ENCODE results near the gene PSME4. TPM values are rescaled to one million over a fixed set of nuclear protein-coding genes. Genes with fewer than 3 reads are reported as not detected.
A peak's percentile ranks its signal among the peaks of the same experiment; 100 is the strongest.

PSME4 gene, protein sequence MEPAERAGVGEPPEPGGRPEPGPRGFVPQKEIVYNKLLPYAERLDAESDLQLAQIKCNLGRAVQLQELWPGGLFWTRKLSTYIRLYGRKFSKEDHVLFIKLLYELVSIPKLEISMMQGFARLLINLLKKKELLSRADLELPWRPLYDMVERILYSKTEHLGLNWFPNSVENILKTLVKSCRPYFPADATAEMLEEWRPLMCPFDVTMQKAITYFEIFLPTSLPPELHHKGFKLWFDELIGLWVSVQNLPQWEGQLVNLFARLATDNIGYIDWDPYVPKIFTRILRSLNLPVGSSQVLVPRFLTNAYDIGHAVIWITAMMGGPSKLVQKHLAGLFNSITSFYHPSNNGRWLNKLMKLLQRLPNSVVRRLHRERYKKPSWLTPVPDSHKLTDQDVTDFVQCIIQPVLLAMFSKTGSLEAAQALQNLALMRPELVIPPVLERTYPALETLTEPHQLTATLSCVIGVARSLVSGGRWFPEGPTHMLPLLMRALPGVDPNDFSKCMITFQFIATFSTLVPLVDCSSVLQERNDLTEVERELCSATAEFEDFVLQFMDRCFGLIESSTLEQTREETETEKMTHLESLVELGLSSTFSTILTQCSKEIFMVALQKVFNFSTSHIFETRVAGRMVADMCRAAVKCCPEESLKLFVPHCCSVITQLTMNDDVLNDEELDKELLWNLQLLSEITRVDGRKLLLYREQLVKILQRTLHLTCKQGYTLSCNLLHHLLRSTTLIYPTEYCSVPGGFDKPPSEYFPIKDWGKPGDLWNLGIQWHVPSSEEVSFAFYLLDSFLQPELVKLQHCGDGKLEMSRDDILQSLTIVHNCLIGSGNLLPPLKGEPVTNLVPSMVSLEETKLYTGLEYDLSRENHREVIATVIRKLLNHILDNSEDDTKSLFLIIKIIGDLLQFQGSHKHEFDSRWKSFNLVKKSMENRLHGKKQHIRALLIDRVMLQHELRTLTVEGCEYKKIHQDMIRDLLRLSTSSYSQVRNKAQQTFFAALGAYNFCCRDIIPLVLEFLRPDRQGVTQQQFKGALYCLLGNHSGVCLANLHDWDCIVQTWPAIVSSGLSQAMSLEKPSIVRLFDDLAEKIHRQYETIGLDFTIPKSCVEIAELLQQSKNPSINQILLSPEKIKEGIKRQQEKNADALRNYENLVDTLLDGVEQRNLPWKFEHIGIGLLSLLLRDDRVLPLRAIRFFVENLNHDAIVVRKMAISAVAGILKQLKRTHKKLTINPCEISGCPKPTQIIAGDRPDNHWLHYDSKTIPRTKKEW (N-terminal part only)
- total RNA-seq: 52.1 TPM

DNA sequence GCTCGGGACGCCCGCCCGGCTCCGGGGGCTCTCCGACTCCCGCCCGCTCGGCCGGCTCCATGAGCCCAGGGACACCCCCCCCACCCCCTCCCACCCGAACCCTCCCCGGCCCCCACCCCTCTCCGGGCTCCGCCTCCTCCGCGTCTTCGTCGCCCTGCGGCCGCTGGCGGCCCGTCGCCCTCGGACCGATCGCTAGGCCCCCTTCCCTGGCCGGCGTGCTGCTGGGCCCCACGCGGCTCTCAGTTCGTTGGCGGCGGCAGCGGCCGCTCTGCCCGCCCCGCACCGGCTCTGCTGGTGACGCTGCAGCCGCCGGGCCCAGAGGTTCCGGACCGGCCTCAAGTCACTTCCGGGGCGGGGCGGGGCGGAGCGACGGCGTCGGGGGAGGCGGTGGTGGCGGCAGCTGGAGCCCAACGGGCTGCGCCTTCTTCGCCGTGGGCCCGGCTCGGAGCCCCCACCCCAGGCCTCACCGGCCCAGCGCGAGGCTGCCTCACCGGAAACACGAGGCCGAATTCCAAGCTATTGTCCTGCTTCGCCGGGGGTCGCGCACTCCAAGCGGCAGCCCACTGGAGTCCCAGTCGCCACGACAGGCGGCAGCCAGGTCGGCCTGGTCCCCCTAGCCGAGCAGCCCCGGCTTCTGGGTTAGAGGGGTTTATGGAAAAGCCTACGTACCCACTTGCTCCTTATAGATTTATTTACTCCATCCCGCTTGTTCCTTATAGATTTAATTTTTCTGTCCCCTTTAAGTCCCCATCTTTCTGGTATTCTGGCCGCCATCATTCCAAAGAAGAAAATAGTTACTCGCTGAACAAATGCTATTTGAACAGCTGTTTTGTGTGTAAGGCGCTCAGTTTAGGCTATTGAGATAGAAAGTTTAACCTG, at the start of gene PSME4:
Gene PSME4 (minus strand): TSS at position 270 of the 879 bp plus-strand sequence. CDS start 209 bp downstream, at position 61.
- peak; percentile 97 for DNase-seq

DNA sequence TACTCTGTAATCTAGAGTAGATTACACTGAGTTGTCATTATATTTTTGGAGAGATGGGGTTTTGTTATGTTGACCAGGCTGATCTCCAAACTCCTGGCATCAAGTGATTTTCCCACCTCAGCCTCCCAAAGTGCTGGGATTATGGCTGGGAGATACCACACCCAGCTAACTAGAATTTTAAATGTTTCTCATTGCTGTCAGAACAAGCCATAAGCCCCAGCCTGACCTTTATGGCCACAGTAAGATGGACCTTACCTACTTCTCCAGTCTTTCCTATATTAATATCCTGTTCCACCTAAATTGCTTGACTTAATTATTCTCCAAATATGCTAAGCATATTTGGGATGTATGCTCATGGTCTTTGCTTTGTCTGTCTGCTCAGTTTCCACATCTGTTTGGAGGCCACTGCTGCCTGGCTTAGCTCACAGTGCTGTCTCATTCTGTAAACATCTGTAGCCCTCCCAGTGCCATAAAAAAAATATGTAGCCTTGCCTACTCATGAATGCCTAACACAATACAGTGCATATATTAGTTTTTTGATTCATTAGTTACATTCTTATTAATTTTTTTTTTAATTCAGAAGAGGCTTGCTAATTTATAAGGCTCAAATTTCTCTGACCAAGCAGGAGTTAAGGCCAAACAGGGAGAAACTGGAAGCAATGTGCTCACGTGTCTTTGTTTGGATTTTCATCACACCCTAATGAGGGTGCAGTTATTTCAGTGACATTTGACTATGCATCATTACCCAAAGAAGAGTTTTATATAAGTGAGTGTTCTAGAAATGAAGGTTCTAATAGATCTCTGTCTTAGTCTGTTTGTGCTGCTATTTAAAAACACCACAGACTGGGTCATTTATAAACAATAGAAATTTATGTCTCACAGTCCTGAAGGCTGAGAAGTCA, 45.3 kb upstream of the PSME4 start:
- peak; percentile 56 for DNase-seq

DNA sequence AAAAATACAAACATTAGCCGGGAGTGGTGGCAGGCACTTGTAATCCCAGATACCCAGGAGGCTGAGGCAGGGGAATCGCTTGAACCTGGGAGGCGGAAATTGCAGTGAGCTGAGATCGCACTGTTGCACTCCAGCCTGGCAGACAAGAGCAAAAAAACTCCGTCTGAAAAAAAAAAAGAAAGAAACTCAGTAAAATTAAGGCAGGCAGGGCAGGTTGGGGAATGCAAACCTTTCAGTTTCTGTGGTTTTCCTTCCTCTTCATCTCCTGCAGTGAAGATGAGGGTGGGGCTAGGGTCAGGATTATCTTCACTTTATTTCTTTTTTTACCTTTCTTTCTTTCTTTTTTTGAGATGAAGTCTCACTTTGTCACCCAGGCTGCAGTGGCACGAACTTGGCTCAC, 43.2 kb upstream of the PSME4 start:
- no peak for DNase-seq

DNA sequence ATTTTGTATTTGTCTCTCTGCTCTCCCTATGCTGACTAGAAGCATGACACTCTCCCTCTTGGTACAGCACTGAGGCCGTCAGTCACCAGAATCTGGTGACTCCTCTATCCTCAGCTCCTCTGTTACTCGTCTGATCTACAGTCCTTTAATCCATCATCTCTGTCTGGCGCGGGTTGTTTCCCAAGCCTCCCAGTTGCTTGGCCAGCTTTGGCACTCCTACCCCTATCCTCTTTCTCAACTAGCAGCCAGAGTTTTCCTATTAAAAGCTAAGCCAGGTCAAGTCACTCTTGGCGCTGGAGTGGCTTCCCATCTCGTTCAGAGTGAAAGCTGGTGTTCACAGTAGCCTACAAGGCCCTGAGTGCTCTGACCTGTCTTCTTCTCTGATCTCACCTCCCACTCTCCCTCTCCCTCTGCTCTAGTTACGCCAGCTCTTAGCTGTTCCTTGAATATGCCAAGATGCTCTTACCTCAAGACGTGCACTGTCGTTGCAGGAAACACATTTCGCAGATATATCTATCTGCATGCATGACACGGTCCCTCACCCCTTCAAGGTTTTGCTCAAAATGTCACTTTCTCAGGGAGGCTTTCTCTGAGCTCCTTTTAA, 41.8 kb upstream of the PSME4 start:
- DNase-seq: no peak

DNA sequence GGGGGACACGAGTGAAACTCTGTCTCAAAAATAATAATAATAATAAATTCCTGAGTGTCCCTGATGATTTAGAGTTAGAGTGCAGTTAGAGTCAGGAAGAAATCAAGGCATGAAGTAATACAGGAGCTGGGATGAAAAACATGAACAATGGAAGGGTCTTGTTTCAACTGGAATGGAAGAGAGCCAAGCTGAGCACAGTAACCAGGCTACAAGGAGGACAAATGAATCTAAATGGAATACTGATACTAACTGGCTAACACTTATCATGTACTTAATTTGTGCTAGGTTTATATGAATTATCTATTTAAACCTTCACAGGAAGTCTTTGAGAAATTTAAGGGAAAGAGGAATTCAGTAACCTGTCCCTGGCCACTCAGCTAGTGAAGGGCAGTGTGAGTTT, 38.8 kb upstream of the PSME4 start:
- DNase-seq: no peak

DNA sequence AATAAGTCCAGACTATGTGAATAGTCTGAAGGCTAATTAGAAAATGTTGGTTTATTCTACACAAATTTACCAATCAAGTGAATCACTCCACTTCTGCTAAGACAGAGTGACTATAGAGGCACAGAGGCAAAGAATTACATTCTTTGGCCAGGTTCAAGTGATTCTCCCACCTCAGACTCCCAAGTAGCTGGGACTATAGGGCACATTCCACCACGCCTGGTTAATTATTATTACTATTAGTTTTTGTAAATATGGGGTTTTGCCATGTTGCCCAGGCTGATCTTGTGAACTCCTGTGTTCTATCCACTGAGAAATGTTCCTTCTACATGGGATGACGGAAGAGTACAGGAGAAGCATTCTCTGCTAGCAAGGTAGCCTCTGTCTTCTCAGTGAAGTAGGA, 37.6 kb upstream of the PSME4 start:
- no peak for DNase-seq

DNA sequence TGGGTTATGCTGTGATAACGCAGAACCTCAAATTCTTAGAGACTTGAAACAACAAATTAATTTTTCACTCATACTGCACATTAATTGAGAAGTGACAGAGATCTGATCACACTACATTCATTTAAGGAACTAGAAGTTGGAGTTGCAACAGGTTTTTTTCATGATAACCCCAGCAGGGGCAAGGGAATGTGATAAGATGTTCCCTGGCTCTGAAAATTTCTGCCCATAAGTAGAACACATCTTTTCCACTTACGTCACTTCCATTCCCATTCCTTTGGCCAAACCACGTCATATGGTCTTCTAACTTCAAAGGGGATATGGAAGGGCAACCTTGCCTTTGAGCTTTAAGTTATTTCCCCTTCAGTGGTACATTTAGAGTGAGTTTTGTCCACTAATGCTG, 29.7 kb upstream of the PSME4 start:
- DNase-seq: no peak

DNA sequence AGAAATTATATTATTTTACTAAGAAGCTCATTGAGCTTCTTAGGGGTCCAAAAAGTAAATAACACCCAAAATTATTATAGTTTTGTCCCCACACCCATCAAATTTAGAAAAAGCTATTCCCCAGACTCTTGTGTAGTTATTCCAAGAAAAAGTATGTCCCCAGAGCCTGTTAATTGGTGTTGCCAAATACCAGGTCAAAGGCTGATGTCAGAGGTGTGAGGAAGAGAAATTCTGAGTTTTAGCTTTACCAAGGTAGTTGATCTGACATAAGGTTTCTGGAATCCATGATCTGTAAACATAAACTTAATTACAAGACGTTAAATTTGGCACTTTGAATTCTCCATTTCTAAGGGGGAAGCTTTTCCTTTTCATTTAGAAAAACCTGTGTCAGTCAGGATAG, 29.3 kb upstream of the PSME4 start:
- DNase-seq: no peak

DNA sequence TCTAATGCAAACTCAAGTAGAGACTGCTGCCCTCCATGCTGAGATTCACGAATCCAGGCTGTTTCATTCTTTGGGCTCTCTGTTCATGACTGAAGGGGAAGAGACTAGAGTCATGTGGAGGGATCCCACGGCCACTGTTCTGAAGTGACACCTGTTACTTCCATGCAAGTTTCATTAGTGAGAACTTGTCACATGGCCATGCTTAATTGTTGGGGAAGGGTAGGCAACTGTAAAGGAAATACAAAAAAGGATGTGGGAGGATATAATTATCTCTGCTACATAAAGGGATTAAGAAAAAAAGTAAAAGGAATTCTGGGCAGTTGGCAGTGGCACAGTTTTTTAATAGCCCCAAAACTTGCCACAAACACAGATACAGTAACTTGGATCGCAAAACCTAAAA, 28.0 kb upstream of the PSME4 start:
- no peak for DNase-seq

DNA sequence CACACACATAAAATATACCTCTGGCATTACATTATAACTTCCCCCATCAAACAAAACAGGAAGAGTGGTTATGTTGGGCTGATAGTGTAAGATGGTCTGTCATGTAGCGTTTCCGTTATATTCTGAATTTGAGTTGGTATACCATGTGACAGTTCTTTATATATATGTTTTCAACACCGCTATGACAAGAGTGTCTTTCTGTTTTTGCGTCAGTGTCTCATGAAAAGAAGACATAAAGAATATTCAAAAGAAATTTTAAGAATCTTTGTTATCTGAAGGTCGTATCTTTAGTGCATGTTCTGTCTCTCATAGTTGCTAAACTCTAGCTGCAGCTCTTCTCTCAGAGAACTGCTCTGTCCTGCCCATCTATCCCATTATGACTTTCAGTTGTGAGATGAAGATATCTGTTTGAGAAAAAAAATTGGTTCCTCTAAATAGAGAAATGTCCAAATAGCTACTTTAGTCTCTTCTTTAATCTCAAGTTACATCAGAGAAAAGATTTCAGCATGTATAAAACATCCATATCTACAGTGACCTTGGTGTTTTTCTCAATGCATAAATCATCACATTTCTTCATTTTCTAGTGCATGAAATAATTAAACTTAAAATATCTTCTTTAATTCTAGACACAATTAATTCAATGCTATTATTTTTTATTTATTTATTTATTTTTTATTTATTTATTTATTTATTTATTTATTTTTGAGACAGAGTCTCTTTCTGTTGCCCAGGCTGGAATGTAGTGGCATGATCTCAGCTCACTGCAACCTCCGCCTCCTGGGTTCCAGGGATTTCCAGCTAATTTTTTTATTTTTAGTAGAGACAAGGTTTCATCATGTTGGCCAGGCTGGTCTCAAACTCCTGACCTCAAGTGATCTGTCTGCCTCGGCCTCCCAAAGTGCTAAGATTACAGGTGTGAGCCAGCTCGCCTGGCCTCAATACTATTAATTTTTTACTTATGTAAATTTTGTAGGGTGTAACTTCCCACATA, 24.3 kb upstream of the PSME4 start:
- no peak for DNase-seq

DNA sequence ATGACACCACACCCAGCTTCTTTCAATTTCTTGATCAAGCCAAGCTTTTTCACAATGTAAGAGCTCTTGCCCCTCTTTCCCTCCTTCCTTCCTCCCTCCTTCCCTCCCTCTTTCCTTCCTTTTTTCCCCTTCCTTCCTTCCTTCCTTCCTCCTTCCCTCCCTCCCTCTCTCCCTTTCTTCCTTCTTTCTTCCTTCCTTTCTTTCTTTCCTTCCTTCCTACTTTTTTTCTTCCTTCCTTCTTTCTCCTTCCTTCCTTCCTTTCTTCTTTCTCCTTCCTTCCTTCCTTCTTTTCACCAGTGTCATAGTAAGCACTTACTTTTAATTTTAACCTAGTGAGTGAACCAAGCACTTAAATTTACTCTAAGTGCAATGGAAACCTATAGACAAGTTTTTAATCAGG, 21.2 kb upstream of the PSME4 start:
- DNase-seq: no peak

DNA sequence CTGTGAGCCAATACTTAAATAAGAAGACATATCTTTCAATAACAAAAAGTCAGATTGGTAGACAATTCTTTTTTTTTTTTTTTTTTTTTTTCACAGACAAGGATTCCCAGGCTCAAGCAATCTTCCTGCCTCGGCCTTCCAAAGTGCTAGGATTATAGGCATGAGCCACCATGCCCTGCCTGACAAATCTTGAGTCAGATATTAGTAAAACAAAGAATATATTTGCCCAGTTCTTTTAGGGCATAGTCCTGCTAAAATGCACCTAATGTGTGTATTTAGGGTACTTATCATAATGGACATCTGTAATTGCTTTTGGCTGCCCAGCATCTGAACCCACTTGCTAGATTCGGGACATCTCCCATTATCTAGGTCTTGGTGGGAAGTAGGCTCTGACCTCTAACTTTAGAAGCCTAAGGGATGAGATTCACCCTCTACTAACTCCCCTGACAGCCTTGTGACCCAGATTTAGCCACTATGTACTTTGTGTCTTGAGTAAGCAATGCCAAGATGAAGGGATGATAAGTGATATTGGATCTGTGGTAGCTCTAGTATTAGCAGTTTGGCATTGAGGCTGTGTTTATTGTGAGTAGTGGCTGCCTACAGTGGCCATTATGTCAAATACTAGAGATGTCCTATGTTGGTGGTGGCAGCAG, 18.5 kb upstream of the PSME4 start:
- no peak for DNase-seq

DNA sequence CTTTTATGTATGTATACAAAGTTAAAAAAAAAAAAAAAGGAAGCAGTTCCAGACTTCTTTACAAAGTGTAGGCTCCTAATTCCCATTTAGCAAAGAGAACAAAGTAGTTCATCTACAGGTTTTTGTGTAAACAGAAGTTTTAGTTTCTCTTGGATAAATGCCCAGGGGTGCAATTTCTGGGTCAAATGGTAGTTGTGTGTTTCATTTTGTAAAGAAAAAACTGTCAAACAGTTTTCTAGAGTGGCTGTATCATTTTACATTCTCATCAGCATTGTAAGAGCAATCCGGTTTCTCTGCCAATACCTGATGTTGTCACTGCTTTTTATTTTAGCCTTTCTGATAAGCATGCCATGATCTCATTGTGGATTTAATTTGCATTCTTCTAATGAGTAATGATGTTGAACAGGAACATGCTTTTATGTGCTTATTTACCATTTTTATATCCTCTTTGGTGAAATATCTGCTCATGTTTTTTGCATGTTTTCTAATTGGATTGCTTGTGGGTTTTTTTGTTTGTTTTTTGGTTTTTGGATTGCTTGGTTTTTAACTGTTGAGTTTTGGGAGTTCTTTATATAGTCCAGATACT, 16.6 kb upstream of the PSME4 start:
- peak; percentile 66 for DNase-seq

DNA sequence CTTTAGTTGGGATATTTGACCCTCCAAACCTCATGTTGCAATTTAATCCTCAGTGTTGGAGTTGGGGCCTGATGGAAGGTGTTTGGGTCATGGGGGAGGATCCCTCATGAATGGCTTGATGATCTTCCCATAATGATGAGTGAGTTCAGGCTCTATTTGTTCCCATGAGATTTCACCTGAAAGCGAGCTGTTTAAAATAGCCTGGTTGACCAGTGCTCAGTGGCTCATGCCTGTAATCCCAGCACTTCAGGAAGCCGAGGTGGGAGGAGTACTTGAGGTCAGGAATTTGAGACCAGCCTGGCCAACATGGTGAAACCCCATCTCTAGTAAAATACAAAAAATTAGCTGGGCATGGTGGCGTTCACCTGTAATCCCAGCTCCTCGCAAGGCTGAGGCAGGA, 14.9 kb upstream of the PSME4 start:
- DNase-seq: no peak

DNA sequence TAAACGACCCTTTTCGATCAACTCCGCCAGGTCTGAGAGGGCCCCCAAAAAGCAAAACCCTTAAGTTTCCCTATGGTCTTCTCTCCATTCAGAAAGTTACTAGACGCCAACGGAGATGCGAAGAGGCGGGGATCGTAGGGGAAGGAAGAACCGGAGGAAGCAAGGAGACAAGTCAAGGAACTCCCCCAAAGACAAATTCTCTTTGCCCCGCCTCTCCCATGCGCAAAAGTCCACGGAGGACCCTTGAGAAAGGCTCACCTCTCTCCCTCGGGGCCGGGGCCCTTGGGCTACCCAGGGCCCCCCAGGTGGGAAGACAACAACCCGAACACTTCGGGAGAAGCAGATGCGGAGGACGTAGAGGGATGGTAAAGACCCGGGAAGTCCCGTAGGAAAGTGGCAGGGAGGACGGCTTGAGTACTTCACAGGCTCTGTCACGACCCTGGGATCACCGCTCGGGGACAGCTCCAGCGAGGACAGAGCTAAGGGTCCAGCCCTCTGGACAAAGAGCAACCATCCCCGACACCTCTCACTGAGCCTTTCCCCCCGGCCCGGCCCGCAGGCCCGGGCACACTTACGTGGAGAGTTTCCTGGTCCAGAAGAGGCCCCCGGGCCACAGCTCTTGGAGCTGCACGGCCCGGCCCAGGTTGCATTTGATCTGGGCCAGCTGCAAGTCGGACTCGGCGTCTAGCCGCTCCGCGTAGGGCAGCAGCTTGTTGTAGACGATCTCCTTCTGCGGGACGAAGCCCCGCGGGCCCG, 647 bp downstream of the PSME4 start:
- peak; percentile 67 for DNase-seq

DNA sequence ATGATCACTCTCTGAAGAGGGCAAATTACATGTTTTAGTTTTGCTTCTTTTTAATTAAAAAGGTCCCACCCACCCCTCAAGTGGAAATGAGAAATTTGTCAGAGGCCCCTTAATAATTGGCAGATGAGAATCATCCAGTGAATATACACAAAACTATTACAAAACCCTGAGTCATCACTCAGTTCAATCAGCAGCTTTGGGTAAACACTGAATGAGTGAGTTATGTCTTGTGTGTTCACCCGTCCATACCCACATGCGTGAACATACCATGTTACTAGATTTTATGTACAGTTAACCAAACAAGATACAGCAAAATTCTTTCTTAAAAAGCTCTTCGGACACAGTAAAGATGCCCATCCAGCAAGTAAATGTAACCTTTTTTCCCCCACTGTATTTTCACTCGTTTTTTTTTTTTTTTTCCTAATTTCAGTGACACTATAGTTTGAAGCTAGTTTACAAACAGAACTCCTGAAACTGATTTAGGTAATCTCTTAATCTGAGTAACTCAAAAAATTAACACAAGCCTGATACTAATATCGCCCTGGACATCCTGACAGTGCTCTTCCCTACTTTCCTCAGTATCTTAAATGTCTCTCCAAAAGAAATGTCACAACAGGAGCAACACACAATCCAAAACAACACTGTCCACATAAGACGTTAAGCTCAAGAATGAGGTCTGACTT, 1.4 kb downstream of the PSME4 start:
- DNase-seq: peak; percentile 42
